Measurements from ENCODE around the gene LSR.
"Not testable (repeated sequence)": the region's sequence is repeated elsewhere in the genome, so short reads cannot be mapped to it uniquely, and the experiment has no call there.

- TF ChIP-seq ZBTB21 (tag by site-specific recombination; IDR thresholded peaks at IDR 0.05); ZNF19 (tag by site-specific recombination; IDR thresholded peaks at IDR 0.05; ENCODE audit: low read depth); ZBTB7A (tag by site-specific recombination; IDR thresholded peaks at IDR 0.05; ENCODE audit: low read depth); ZNF658 (tag by site-specific recombination; IDR thresholded peaks at IDR 0.05); CTCF (tag by site-specific recombination; IDR thresholded peaks at IDR 0.05); ZSCAN30 (tag by site-specific recombination; IDR thresholded peaks at IDR 0.05); ZBTB17 (tag by site-specific recombination; IDR thresholded peaks at IDR 0.05); ZNF501 (tag by site-specific recombination; IDR thresholded peaks at IDR 0.05); ZNF121 (tag by site-specific recombination; IDR thresholded peaks at IDR 0.05); KLF1 (tag by site-specific recombination; IDR thresholded peaks at IDR 0.05); PRDM4 (tag by site-specific recombination; IDR thresholded peaks at IDR 0.05); ZNF133 (tag by site-specific recombination; IDR thresholded peaks at IDR 0.05); ZNF558 (tag by site-specific recombination; IDR thresholded peaks at IDR 0.05); ZNF776 (tag by site-specific recombination; IDR thresholded peaks at IDR 0.05; ENCODE audit: borderline replicate concordance): not testable (repeated sequence)
These were observed 9.2 kb upstream of the LSR start for GRCh38 chr19:35239597-35239996.
